ENCODE data around the gene TTC9B. TPM values are rescaled to one million over a fixed set of nuclear protein-coding genes. Genes with fewer than 3 reads are reported as not detected.

The TTC9B gene
- total RNA-seq, 1 donor from 2014 or later = not detected

GRCh38 chr19:40213882-40214570 is 4.2 kb downstream of the TTC9B start:
- H3K27me3 ChIP-seq = peaks cover 29% of the 10 kb centered on the region
- intact Hi-C loops (cut with DNase I) = no loop called here
- DNase-seq (no peak), ATAC-seq (no peak)
- no peak for TF ChIP-seq CTCF (IDR thresholded peaks at IDR 0.05)
- H3K9me3 ChIP-seq = no peaks in the 10 kb centered on the region
- no peak overlapping the region for H3K4me3 ChIP-seq
- no peaks in the 10 kb centered on the region for H3K4me1 ChIP-seq
- H3K36me3 ChIP-seq = peaks cover 8% of the 10 kb centered on the region
- H3K27ac ChIP-seq = no peak overlapping the region

- H3K4me3 ChIP-seq = no peak overlapping the region
- peaks cover 22% of the 10 kb centered on the region for H3K27me3 ChIP-seq
- peaks cover 8% of the 10 kb centered on the region for H3K36me3 ChIP-seq
- DNase-seq (no peak), ATAC-seq (no peak)
- intact Hi-C loops (cut with DNase I) = no loop called here
- no peak overlapping the region for H3K27ac ChIP-seq
- no peaks in the 10 kb centered on the region for H3K4me1 ChIP-seq
- no peaks in the 10 kb centered on the region for H3K9me3 ChIP-seq
- TF ChIP-seq CTCF (IDR thresholded peaks at IDR 0.05) = no peak
Observed at GRCh38 chr19:40213251-40213829, 4.8 kb downstream of the TTC9B start.

DNA sequence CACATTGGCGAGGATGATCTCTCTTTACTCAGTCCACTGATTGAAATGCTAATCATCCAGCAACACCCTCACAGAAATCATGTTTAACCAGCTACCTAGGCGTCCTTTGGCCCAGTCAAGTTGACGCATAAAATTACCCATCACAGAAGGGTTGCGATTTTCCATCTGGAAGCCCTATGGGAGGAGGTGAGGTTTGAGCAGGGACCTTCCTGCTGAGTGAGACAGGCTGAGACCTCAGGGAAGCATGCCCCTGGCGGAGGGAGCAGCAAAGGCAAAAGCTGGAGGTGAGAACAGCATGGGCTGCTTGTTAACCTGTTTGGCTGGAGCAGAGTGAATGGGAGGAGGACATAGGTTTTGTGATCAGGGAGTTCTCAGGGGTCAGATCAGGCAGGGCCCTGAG is 7.3 kb downstream of the TTC9B start:
- Histone ChIP-seq H3K4me1 (no peaks in the 10 kb centered on the region), H3K27me3 (no peaks in the 10 kb centered on the region), H3K27ac (no peak overlapping the region), H3K36me3 (peaks cover 8% of the 10 kb centered on the region), H3K4me3 (no peak overlapping the region), H3K9me3 (no peaks in the 10 kb centered on the region)
- no peak for TF ChIP-seq CTCF (IDR thresholded peaks at IDR 0.05)
- ATAC-seq (no peak), DNase-seq (no peak)
- intact Hi-C loops (cut with DNase I) = no loop called here

GRCh38 chr19:40208602-40209001 is 9.6 kb downstream of the TTC9B start:
- no peaks in the 10 kb centered on the region for H3K4me1 ChIP-seq
- no peaks in the 10 kb centered on the region for H3K27me3 ChIP-seq
- peaks cover 8% of the 10 kb centered on the region for H3K36me3 ChIP-seq
- ATAC-seq (no peak), DNase-seq (no peak)
- H3K9me3 ChIP-seq = no peaks in the 10 kb centered on the region
- H3K4me3 ChIP-seq = no peak overlapping the region
- TF ChIP-seq CTCF (IDR thresholded peaks at IDR 0.05) = no peak
- intact Hi-C loops (cut with DNase I) = no loop called here
- no peak overlapping the region for H3K27ac ChIP-seq

DNA sequence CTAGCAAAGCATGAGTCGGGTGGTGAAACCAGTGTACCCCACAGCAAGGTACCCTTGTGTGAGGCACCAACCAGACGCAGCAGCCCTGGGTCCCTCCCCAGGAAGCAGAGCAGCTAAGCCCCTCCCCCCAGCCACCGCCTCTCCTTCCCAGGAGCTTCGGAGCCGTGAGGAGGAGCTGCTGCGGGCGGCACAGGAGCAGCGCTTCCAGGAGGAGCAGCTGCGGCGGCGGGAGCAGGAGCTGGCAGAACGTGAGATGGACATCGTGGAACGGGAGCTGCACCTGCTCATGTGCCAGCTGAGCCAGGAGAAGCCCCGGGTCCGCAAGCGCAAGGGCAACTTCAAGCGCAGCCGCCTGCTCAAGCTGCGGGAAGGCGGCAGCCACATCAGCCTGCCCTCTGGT is 12.4 kb downstream of the TTC9B start:
- no peak for DNase-seq
- intact Hi-C loops (cut with DNase I) = no loop called here

More for the DNA sequence above, 12.4 kb downstream of the TTC9B start:
- no peak for ATAC-seq
- Histone ChIP-seq H3K27ac (no peak overlapping the region), H3K4me3 (no peak overlapping the region), H3K4me1 (no peaks in the 10 kb centered on the region), H3K36me3 (peaks cover 7% of the 10 kb centered on the region), H3K9me3 (no peaks in the 10 kb centered on the region), H3K27me3 (no peaks in the 10 kb centered on the region)
- no peak for TF ChIP-seq CTCF (IDR thresholded peaks at IDR 0.05)

Data from upper lobe of right lung (tissue), 1 donor.